Psoas muscle (tissue), 8 donors: ENCODE measurements around the gene INTS7. TPM values are rescaled to one million over a fixed set of nuclear protein-coding genes. Genes with fewer than 3 reads are reported as not detected.

ENCODE experiments used
- ATAC-seq, 4 donors: fragments of 200-7000 bp; cut with Tn5 transposase; one replicate each; pipeline ENCODE4 v1.9.1; 2020; ENCODE audit warnings: moderate library complexity in 3 of 4, mild to moderate bottlenecking in 2 of 4
- DNase-seq, 2 donors: peaks; one replicate each; pipeline ENCODE4 v3.0.0-alpha.2; 2020
- H3K27ac ChIP-seq: fragments of 200-600 bp; one replicate; pipeline ENCODE4 v1.8.0; 2022
- H3K27me3 ChIP-seq, 3 donors: fragments of 200-600 bp in 1 of 3; one replicate each; pipeline versions ENCODE4 v1.6.1 to v1.8.0; 2013 to 2022; ENCODE audit warnings: low read length in 2 of 3, mild to moderate bottlenecking in 2 of 3, moderate library complexity in 1 of 3; ENCODE audit not compliant: insufficient read depth in 3 of 3
- H3K36me3 ChIP-seq, 2 donors: fragments of 200-600 bp in 1 of 2; one replicate each; pipeline versions ENCODE4 v1.6.1 to v1.8.0; 2013 to 2022; ENCODE audit warnings: low read depth in 1 of 2, mild to moderate bottlenecking in 1 of 2, moderate library complexity in 1 of 2; ENCODE audit not compliant: insufficient read depth in 1 of 2
- H3K4me1 ChIP-seq: fragments of 200-600 bp; one replicate; pipeline ENCODE4 v1.8.0; 2022
- H3K4me3 ChIP-seq: fragments of 200-600 bp; one replicate; pipeline ENCODE4 v1.8.0; 2022; ENCODE audit warnings: mild to moderate bottlenecking
- H3K9me3 ChIP-seq: fragments of 200-600 bp; one replicate; pipeline ENCODE4 v1.8.0; 2022
- WGBS, 3 donors: extraction: QIAGEN DNeasy Blood & Tissue Kit; methylation state at CpG; one replicate each; pipeline versions ENCODE4 v1.1.6 to v1.1.7; 2013; 5-methylcytosine and 5-hydroxymethylcytosine counted together
- intact Hi-C, 2 donors: fragments of 100-400 bp; cut with DNase I; formaldehyde crosslinking; loops; one replicate each; pipeline versions ENCODE4 v1.11.0 to v1.14.2; 2022
- polyA plus RNA-seq, 3 donors: library from polyadenylated mRNA; stranded (reverse); fragments of 200-250 nt; gene quantifications; one replicate each; pipeline ENCODE4 v1.2.3, GENCODE V29; 2013
- total RNA-seq, 4 donors: library from RNA; stranded (reverse); fragmentation: NEBNext Ultra II Directional in 2 of 4; extraction: Animal tissue kit (Norgen Biotek cat#: 25700) in 2 of 4; gene quantifications; one replicate each; pipeline versions ENCODE4 v1.2.1 to v1.2.4, GENCODE V29; 2021 to 2023
- TF ChIP-seq, protein P1 (sequence below): fragments of 200-600 bp; IDR thresholded peaks from one replicate; pipeline ENCODE4 v1.8.0; 2022; ENCODE audit warnings: antibody characterized with exemption
- donor health status: healthy with polysubstance abuse.
- donor health status: DM: no; HTN: no; CAD: no; lungs with moderate emphysema.
- donor health status: Bipolar disorder and iron deficiency.
- donor health status: healthy.
- donor health status: DM: yes; HTN: yes; CAD: no.
- donor health status: DM: no; HTN: no; CAD: no.
- donor health status: DM: no; HTN: no; CAD: no.
- donor health status: DM: yes; HTN: yes; CAD: no.

Gene INTS7
- total and polyA plus RNA-seq, 7 donors, result 4.4 to 12.7 (median 7.6) TPM

DNA sequence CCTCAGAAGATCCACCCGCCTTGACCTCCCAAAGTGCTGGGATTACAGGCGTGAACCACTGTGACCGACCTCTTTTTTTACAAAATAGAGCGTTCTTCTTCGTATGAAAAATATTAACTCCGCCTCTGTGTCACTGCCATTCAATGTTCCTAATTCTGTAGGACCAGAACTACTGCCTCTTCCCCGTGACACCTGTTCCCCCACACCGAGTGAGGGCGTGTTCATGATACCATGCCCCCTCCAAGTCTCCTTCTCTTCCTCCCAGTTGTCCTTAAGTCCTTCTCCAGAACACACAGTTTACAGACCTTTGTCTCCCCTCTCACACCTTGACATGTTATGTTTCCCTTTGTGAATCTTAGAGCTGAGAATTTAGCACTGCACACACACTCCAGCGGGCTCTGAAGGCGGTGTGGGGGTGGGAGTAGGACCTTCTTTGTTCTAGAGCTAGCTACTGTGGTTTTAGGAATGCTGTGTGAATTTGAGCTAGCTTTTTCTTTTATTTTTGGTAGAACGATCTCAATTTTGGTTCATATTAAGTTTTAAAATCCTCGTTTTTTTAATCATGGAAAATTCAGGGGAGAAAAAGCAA lies 122.4 kb downstream of the INTS7 start:
- Histone ChIP-seq H3K36me3 (no peaks in the 10 kb centered on the region), H3K27me3 (no peaks in the 10 kb centered on the region), H3K4me3 (no peak overlapping the region), H3K4me1 (no peaks in the 10 kb centered on the region), H3K9me3 (no peaks in the 10 kb centered on the region), H3K27ac (no peak overlapping the region)
- DNase-seq, result no peak
- TF ChIP-seq, protein P1, sequence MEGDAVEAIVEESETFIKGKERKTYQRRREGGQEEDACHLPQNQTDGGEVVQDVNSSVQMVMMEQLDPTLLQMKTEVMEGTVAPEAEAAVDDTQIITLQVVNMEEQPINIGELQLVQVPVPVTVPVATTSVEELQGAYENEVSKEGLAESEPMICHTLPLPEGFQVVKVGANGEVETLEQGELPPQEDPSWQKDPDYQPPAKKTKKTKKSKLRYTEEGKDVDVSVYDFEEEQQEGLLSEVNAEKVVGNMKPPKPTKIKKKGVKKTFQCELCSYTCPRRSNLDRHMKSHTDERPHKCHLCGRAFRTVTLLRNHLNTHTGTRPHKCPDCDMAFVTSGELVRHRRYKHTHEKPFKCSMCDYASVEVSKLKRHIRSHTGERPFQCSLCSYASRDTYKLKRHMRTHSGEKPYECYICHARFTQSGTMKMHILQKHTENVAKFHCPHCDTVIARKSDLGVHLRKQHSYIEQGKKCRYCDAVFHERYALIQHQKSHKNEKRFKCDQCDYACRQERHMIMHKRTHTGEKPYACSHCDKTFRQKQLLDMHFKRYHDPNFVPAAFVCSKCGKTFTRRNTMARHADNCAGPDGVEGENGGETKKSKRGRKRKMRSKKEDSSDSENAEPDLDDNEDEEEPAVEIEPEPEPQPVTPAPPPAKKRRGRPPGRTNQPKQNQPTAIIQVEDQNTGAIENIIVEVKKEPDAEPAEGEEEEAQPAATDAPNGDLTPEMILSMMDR, result no peak
- 89 to 91% (median 90%) methylated on average over 13 of the region's 13 CpGs for WGBS, 3 donors
- intact Hi-C loops, result no loop called here
- no peak for ATAC-seq

DNA sequence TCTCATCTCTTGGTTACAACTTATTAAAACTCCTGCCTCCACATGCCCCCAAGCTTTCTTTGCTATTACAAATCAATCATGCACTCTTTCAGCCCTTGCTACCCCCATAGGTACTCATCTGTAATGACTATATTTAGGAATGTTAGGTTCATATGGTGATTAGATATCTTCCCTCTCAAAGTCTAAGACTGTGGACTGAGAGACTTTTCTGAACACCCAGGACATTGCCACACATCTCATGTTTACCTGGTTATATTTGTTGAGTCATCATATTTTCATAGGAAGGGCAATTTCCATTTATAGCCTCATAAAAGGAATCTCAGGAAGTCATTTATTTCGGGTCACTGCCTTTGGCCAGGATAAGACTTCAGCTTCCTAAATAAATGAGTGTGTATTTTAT lies 123.3 kb downstream of the INTS7 start:
- Histone ChIP-seq H3K4me3 (no peak overlapping the region), H3K36me3 (no peaks in the 10 kb centered on the region), H3K27me3 (no peaks in the 10 kb centered on the region), H3K4me1 (no peaks in the 10 kb centered on the region), H3K27ac (no peak overlapping the region), H3K9me3 (no peaks in the 10 kb centered on the region)
- intact Hi-C loops, result no loop called here
- TF ChIP-seq, protein P1, result no peak
- DNase-seq (no peak), ATAC-seq (no peak)
- WGBS, 3 donors, result 54 to 68% (median 60%) methylated on average over 1 of the region's 1 CpG

- intact Hi-C loops, result no loop called here
- H3K9me3 ChIP-seq, result no peaks in the 10 kb centered on the region
- no peak overlapping the region for H3K27ac ChIP-seq
- ATAC-seq (no peak), DNase-seq (no peak)
- no peaks in the 10 kb centered on the region for H3K36me3 ChIP-seq
- H3K4me1 ChIP-seq, result no peaks in the 10 kb centered on the region
- H3K27me3 ChIP-seq, result no peaks in the 10 kb centered on the region
- WGBS, 3 donors, result 39 to 58% (median 40%) methylated on average over 4 of the region's 4 CpGs
- TF ChIP-seq, protein P1, result no peak
- H3K4me3 ChIP-seq, result no peak overlapping the region
Observed at GRCh38 chr1:211910913-211911485, 124.4 kb downstream of the INTS7 start.

GRCh38 chr1:211910113-211910884 lies 125.1 kb downstream of the INTS7 start:
- Histone ChIP-seq H3K27ac (no peak overlapping the region), H3K9me3 (no peaks in the 10 kb centered on the region), H3K36me3 (no peaks in the 10 kb centered on the region), H3K27me3 (no peaks in the 10 kb centered on the region), H3K4me3 (no peak overlapping the region), H3K4me1 (no peaks in the 10 kb centered on the region)
- TF ChIP-seq, protein P1, result no peak
- ATAC-seq, result no peak
- DNase-seq, result no peak
- intact Hi-C loops, result no loop called here
- 84 to 88% (median 87%) methylated on average over 7 of the region's 7 CpGs for WGBS, 3 donors
